Ovary (tissue), 3 donors: ENCODE measurements around the gene ZNF213.

Experiments used
- EP300 ChIP-seq: sonication (generic); formaldehyde crosslinking; IDR thresholded peaks from one replicate; pipeline ENCODE4 v1.6.1; 2017; ENCODE audit warnings: antibody characterized with exemption
- POLR2A ChIP-seq: fragments of 450-650 bp; IDR thresholded peaks from one replicate; pipeline ENCODE4 v1.6.1; 2017; ENCODE audit warnings: antibody characterized with exemption, mild to moderate bottlenecking, moderate library complexity
- TF ChIP-seq, protein P1 (sequence below), 3 donors: fragments of 450-650 bp in 2 of 3; fragments of 200-600 bp in 1 of 3; IDR thresholded peaks; one replicate each; pipeline versions ENCODE4 v1.5.1 to v1.8.0; 2016 to 2022; ENCODE audit warnings: antibody characterized with exemption in 3 of 3, mild to moderate bottlenecking in 1 of 3
- donor health status: DM: no; HTN: no; CAD: no.

DNA sequence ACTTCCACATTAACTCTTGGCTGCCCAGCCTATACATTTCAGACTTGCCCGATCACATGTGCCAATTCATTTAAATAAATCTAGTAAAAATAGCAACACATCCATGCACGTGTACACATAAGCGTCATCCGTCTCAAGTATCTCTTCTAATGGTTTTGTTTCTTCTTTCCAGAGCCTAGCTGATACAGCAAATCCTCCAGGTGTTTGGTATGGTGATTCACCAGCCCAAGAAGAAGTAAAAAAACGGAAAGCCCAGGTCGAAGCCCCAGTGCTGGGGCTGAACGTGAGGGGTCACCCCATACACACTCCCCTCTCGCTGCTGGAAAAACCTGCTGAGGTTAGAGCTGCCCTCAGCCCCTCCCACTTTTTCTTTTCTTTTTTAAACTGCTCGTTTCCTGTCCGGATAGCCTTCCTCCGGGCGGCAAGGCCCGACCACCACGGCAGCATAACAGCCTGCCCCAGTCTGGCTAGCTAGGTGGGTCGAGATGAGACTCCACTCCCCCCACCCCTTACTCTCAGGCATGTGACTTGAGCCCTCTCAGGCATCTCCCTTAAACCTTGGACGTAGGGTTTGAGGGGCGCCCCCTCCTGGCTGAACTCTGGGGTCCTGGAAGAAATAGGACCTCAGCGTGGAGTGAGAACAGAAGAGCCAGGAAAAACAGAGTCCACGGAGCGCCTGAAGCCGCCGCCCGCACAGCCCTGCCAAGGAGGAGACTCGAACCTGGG lies 39.2 kb downstream of the ZNF213 start:
- TF ChIP-seq, protein P1, sequence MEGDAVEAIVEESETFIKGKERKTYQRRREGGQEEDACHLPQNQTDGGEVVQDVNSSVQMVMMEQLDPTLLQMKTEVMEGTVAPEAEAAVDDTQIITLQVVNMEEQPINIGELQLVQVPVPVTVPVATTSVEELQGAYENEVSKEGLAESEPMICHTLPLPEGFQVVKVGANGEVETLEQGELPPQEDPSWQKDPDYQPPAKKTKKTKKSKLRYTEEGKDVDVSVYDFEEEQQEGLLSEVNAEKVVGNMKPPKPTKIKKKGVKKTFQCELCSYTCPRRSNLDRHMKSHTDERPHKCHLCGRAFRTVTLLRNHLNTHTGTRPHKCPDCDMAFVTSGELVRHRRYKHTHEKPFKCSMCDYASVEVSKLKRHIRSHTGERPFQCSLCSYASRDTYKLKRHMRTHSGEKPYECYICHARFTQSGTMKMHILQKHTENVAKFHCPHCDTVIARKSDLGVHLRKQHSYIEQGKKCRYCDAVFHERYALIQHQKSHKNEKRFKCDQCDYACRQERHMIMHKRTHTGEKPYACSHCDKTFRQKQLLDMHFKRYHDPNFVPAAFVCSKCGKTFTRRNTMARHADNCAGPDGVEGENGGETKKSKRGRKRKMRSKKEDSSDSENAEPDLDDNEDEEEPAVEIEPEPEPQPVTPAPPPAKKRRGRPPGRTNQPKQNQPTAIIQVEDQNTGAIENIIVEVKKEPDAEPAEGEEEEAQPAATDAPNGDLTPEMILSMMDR (IDR thresholded peaks at IDR 0.05), result no peak
- TF ChIP-seq POLR2A, result no peak
- no peak for TF ChIP-seq EP300
